GM23338 (cell line): Measurements from ENCODE around the gene ATXN7. TPM values are rescaled to one million over a fixed set of nuclear protein-coding genes. Genes with fewer than 3 reads are reported as not detected.

Experiments
- ATAC-seq: fragments of 200-7000 bp; cut with Tn5 transposase; 3 replicates; pipeline ENCODE4 v1.9.1; 2020
- DNase-seq: peaks from one replicate; pipeline ENCODE4 v3.0.0-alpha.2; 2015; ENCODE audit warnings: low spot score
- H2AFZ ChIP-seq: fragments of 200-600 bp; sonication (generic); 2 replicates; pipeline ENCODE4 v1.8.0; 2016; ENCODE audit warnings: antibody characterized with exemption, mild to moderate bottlenecking, moderate library complexity
- H3F3A ChIP-seq: fragments of 200-600 bp; sonication (generic); replicated peaks from 2 replicates; pipeline ENCODE4 v1.8.0; 2017; ENCODE audit warnings: antibody characterized with exemption, mixed run types, low read depth
- H3K27ac ChIP-seq: fragments of 200-600 bp; sonication (generic); 2 replicates; pipeline ENCODE4 v1.6.1; 2016; ENCODE audit warnings: low read depth
- H3K27me3 ChIP-seq: fragments of 200-600 bp; sonication (generic); 2 replicates; pipeline ENCODE4 v1.8.0; 2016; ENCODE audit warnings: mild to moderate bottlenecking, mixed run types, moderate library complexity; ENCODE audit not compliant: insufficient read depth
- H3K36me3 ChIP-seq: fragments of 200-600 bp; sonication (generic); 2 replicates; pipeline ENCODE4 v1.8.0; 2016; ENCODE audit warnings: mild to moderate bottlenecking; ENCODE audit not compliant: insufficient read depth
- H3K4me1 ChIP-seq: fragments of 200-600 bp; sonication (generic); 2 replicates; pipeline ENCODE4 v1.8.0; 2016; ENCODE audit warnings: mild to moderate bottlenecking, moderate library complexity; ENCODE audit not compliant: insufficient read depth
- H3K4me2 ChIP-seq: fragments of 200-600 bp; sonication (generic); 2 replicates; pipeline ENCODE4 v1.7.1; 2017; ENCODE audit warnings: mixed run types
- H3K4me3 ChIP-seq: fragments of 200-600 bp; sonication (generic); 2 replicates; pipeline ENCODE4 v1.6.1; 2016; ENCODE audit warnings: mixed run types
- H3K79me2 ChIP-seq: fragments of 200-600 bp; sonication (generic); replicated peaks from 2 replicates; pipeline ENCODE4 v1.8.0; 2017; ENCODE audit warnings: mild to moderate bottlenecking; ENCODE audit not compliant: insufficient read depth
- H3K9me2 ChIP-seq: fragments of 200-600 bp; sonication (generic); 2 replicates; pipeline ENCODE4 v1.8.0; 2017; ENCODE audit not compliant: insufficient read depth
- H4K20me1 ChIP-seq: fragments of 200-600 bp; sonication (generic); replicated peaks from 2 replicates; pipeline ENCODE4 v1.8.0; 2017; ENCODE audit warnings: mild to moderate bottlenecking; ENCODE audit not compliant: insufficient read depth
- H3K27ac Mint-ChIP-seq: 2 replicates; pipeline ENCODE4 v1.8.0; 2020; ENCODE audit warnings: inconsistent platforms, mild to moderate bottlenecking, moderate library complexity, mixed read lengths
- H3K27me3 Mint-ChIP-seq: 3 replicates; pipeline ENCODE4 v1.8.0; 2022; ENCODE audit warnings: low read depth, mild to moderate bottlenecking, moderate library complexity, mixed read lengths, inconsistent platforms; ENCODE audit not compliant: insufficient read depth, poor library complexity
- H3K36me3 Mint-ChIP-seq: 3 replicates; pipeline ENCODE4 v1.8.0; 2021; ENCODE audit warnings: low read depth, mild to moderate bottlenecking, inconsistent platforms, moderate library complexity, mixed read lengths
- H3K4me1 Mint-ChIP-seq: 3 replicates; pipeline ENCODE4 v1.8.0; 2020; ENCODE audit warnings: mild to moderate bottlenecking, inconsistent platforms, mixed read lengths
- H3K4me3 Mint-ChIP-seq: 3 replicates; pipeline ENCODE4 v1.8.0; 2021; ENCODE audit warnings: moderate library complexity, mild to moderate bottlenecking, inconsistent platforms, mixed read lengths
- H3K9me3 Mint-ChIP-seq: 3 replicates; pipeline ENCODE4 v1.8.0; 2020; ENCODE audit warnings: moderate library complexity, mild to moderate bottlenecking, inconsistent platforms, mixed read lengths
- CREB1 ChIP-seq: fragments of 250-450 bp; sonication (Bioruptor Pico); IDR thresholded peaks from 2 replicates; pipeline ENCODE4 v1.5.0; 2020; ENCODE audit warnings: low read depth, mild to moderate bottlenecking, moderate library complexity
- polyA plus RNA-seq: library from polyadenylated mRNA; unstranded; fragments of >200 nt; fragmentation: Nextera tagmentation; extraction: Ambion mirVana; gene quantifications from 2 replicates; pipeline ENCODE4 v1.2.1, GENCODE V29; 2016
- total RNA-seq: library from RNA; depleted of rRNA; stranded (reverse); fragments of >200 nt; shearing (Covaris generic); gene quantifications from 2 replicates; pipeline ENCODE4 v1.2.3, GENCODE V29; 2014
- TF ChIP-seq, protein P1 (sequence below): fragments of 250-450 bp; sonication (Bioruptor Pico); IDR thresholded peaks from 2 replicates; pipeline ENCODE4 v1.5.0; 2020; ENCODE audit warnings: mild to moderate bottlenecking, moderate library complexity

ATXN7 gene
- total and polyA plus RNA-seq, 2 experiments from 2014 or later = 4.0 to 17.2 TPM

DNA sequence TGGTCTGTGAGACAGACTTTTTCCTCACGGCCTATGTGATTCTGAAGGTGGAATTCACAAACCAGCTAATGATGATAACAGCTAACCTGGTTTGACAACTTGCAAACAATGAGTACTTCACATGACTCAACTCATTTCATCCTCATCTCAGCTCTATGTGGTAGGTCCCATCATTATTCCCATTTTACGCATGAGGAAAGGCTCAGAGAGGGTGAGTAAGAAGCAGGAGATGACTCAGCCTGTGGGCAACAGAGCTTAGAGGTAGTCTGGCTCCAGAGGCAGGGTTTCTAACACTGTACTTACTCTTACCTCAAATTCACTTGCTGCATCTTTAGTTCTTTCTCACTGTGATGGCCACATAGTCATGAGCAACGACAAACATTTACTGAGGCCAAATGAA lies 185.5 kb downstream of the ATXN7 start:
- H3K9me3 Mint-ChIP-seq = no peaks in the 10 kb centered on the region
- no peak overlapping the region for H3K27ac ChIP-seq
- H3F3A ChIP-seq = no peaks in the 10 kb centered on the region

More for the DNA sequence above, 185.5 kb downstream of the ATXN7 start:
- Histone ChIP-seq H3K9me2 (no peaks in the 10 kb centered on the region), H3K79me2 (no peaks in the 10 kb centered on the region), H3K27me3 (no peaks in the 10 kb centered on the region), H3K4me2 (peak overlapping the region; percentile 61), H3K4me1 (peaks cover 31% of the 10 kb centered on the region), H4K20me1 (no peaks in the 10 kb centered on the region), H2AFZ (no peak overlapping the region), H3K36me3 (no peaks in the 10 kb centered on the region), H3K4me3 (no peak overlapping the region)
- peak; percentile 23 for ATAC-seq
- Mint-ChIP-seq H3K4me3 (no peak overlapping the region; the same call in 2 of the 3 replicates), H3K36me3 (no peaks in the 10 kb centered on the region), H3K4me1 (peaks cover 30% of the 10 kb centered on the region), H3K27ac (no peak overlapping the region), H3K27me3 (no peaks in the 10 kb centered on the region)
- DNase-seq = no peak
- no peak for TF ChIP-seq CREB1 (CRISPR knock-in tag)
- TF ChIP-seq, protein P1, sequence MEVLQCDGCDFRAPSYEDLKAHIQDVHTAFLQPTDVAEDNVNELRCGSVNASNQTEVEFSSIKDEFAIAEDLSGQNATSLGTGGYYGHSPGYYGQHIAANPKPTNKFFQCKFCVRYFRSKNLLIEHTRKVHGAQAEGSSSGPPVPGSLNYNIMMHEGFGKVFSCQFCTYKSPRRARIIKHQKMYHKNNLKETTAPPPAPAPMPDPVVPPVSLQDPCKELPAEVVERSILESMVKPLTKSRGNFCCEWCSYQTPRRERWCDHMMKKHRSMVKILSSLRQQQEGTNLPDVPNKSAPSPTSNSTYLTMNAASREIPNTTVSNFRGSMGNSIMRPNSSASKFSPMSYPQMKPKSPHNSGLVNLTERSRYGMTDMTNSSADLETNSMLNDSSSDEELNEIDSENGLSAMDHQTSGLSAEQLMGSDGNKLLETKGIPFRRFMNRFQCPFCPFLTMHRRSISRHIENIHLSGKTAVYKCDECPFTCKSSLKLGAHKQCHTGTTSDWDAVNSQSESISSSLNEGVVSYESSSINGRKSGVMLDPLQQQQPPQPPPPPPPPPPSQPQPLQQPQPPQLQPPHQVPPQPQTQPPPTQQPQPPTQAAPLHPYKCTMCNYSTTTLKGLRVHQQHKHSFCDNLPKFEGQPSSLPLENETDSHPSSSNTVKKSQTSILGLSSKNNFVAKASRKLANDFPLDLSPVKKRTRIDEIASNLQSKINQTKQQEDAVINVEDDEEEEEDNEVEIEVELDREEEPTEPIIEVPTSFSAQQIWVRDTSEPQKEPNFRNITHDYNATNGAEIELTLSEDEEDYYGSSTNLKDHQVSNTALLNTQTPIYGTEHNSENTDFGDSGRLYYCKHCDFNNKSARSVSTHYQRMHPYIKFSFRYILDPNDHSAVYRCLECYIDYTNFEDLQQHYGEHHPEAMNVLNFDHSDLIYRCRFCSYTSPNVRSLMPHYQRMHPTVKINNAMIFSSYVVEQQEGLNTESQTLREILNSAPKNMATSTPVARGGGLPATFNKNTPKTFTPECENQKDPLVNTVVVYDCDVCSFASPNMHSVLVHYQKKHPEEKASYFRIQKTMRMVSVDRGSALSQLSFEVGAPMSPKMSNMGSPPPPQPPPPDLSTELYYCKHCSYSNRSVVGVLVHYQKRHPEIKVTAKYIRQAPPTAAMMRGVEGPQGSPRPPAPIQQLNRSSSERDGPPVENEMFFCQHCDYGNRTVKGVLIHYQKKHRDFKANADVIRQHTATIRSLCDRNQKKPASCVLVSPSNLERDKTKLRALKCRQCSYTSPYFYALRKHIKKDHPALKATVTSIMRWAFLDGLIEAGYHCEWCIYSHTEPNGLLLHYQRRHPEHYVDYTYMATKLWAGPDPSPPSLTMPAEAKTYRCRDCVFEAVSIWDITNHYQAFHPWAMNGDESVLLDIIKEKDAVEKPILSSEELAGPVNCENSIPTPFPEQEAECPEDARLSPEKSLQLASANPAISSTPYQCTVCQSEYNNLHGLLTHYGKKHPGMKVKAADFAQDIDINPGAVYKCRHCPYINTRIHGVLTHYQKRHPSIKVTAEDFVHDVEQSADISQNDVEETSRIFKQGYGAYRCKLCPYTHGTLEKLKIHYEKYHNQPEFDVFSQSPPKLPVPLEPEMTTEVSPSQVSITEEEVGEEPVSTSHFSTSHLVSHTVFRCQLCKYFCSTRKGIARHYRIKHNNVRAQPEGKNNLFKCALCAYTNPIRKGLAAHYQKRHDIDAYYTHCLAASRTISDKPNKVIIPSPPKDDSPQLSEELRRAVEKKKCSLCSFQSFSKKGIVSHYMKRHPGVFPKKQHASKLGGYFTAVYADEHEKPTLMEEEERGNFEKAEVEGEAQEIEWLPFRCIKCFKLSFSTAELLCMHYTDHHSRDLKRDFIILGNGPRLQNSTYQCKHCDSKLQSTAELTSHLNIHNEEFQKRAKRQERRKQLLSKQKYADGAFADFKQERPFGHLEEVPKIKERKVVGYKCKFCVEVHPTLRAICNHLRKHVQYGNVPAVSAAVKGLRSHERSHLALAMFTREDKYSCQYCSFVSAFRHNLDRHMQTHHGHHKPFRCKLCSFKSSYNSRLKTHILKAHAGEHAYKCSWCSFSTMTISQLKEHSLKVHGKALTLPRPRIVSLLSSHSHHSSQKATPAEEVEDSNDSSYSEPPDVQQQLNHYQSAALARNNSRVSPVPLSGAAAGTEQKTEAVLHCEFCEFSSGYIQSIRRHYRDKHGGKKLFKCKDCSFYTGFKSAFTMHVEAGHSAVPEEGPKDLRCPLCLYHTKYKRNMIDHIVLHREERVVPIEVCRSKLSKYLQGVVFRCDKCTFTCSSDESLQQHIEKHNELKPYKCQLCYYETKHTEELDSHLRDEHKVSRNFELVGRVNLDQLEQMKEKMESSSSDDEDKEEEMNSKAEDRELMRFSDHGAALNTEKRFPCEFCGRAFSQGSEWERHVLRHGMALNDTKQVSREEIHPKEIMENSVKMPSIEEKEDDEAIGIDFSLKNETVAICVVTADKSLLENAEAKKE (CRISPR knock-in tag) = no peak
